Measurements from ENCODE around the gene PLA2G4B.

Gene PLA2G4B

GRCh38 chr15:41872166-41872747 is 33.6 kb downstream of the PLA2G4B start:
- no peak for DNase-seq

GRCh38 chr15:41873711-41874110 is 35.1 kb downstream of the PLA2G4B start:
- DNase-seq = no peak

- DNase-seq = no peak
These were observed 36.1 kb downstream of the PLA2G4B start for GRCh38 chr15:41874736-41875135.

- DNase-seq = no peak
These were observed 37.4 kb downstream of the PLA2G4B start for GRCh38 chr15:41876007-41876406.

GRCh38 chr15:41876689-41877088 is 38.0 kb downstream of the PLA2G4B start:
- DNase-seq = no peak

- DNase-seq = no peak
These were observed 39.1 kb downstream of the PLA2G4B start for GRCh38 chr15:41877631-41878354.

GRCh38 chr15:41878355-41878699 is 39.7 kb downstream of the PLA2G4B start:
- no peak for DNase-seq

- no peak for DNase-seq
These were observed 40.7 kb downstream of the PLA2G4B start for GRCh38 chr15:41879321-41879845.

GRCh38 chr15:41880156-41880877 is 41.7 kb downstream of the PLA2G4B start:
- no peak for DNase-seq

GRCh38 chr15:41881086-41881485 is 42.4 kb downstream of the PLA2G4B start:
- no peak for DNase-seq

- DNase-seq = no peak
These were observed 42.9 kb downstream of the PLA2G4B start for GRCh38 chr15:41881550-41881919.

- DNase-seq = no peak
These were observed 43.5 kb downstream of the PLA2G4B start for GRCh38 chr15:41881920-41882688.

- DNase-seq = peak; percentile 58
These were observed 44.2 kb downstream of the PLA2G4B start for GRCh38 chr15:41882689-41883483.

GRCh38 chr15:41883484-41883825 is 44.8 kb downstream of the PLA2G4B start:
- DNase-seq = no peak

- no peak for DNase-seq
These were observed 45.8 kb downstream of the PLA2G4B start for GRCh38 chr15:41884458-41884857.

- DNase-seq = no peak
These were observed 46.7 kb downstream of the PLA2G4B start for GRCh38 chr15:41885321-41885720.

GRCh38 chr15:41885841-41886240 is 47.2 kb downstream of the PLA2G4B start:
- DNase-seq = no peak

GRCh38 chr15:41886741-41887140 is 48.1 kb downstream of the PLA2G4B start:
- no peak for DNase-seq

GRCh38 chr15:41887161-41887560 is 48.5 kb downstream of the PLA2G4B start:
- no peak for DNase-seq

- no peak for DNase-seq
These were observed 49.2 kb downstream of the PLA2G4B start for GRCh38 chr15:41887893-41888292.

- DNase-seq = peak; percentile 10
These were observed 50.1 kb downstream of the PLA2G4B start for GRCh38 chr15:41888662-41889253.

- DNase-seq = no peak
These were observed 51.5 kb downstream of the PLA2G4B start for GRCh38 chr15:41890050-41890690.
